ENCODE measurements around the gene LOXL3. TPM values are rescaled to one million over a fixed set of nuclear protein-coding genes. Genes with fewer than 3 reads are reported as not detected.

LOXL3 gene
- total RNA-seq, 4 donors from 2014 or later = 7.2 to 13.2 (median 8.6) TPM

DNA sequence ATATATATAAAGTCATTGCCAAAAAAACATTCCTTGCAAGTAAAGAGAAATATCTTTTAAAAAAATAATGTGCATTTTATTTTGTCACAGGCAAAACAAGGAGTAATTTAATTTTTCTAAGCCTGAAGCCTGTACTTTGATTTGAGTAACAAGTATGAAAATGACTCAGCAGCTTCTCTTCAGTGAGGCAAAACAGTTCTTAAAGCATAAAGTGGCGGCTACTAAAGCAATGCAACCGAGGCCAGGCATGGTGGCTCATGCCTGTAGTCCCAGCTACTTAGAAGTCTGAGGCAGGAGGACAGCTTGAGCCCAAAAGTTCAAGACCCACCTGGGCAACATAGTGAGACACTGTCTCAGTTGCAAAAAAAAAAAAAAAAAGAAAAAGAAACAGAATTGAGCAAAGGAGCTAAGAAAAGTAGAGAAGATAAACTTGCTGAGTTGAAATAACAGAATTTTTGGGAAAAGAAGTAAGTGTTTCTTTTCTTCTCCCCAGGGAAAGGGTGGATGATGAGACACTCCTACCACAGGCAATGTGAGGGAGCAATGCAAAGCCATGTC, 30.4 kb upstream of the LOXL3 start:
- TF ChIP-seq, protein P1, sequence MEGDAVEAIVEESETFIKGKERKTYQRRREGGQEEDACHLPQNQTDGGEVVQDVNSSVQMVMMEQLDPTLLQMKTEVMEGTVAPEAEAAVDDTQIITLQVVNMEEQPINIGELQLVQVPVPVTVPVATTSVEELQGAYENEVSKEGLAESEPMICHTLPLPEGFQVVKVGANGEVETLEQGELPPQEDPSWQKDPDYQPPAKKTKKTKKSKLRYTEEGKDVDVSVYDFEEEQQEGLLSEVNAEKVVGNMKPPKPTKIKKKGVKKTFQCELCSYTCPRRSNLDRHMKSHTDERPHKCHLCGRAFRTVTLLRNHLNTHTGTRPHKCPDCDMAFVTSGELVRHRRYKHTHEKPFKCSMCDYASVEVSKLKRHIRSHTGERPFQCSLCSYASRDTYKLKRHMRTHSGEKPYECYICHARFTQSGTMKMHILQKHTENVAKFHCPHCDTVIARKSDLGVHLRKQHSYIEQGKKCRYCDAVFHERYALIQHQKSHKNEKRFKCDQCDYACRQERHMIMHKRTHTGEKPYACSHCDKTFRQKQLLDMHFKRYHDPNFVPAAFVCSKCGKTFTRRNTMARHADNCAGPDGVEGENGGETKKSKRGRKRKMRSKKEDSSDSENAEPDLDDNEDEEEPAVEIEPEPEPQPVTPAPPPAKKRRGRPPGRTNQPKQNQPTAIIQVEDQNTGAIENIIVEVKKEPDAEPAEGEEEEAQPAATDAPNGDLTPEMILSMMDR (IDR thresholded peaks at IDR 0.05) = no peak
- TF ChIP-seq POLR2AphosphoS5 (IDR thresholded peaks at IDR 0.05) (no peak), POLR2A (IDR thresholded peaks at IDR 0.05) (no peak), EP300 (IDR thresholded peaks at IDR 0.05) (no peak)
- Histone ChIP-seq H3K4me1 (no peaks in the 10 kb centered on the region), H3K9me3 (no peaks in the 10 kb centered on the region), H3K4me3 (no peak overlapping the region), H3K27me3 (peaks cover 22% of the 10 kb centered on the region), H3K27ac (no peak overlapping the region), H3K36me3 (no peaks in the 10 kb centered on the region)
- 59 to 73% methylated on average over 2 of the region's 2 CpGs for WGBS, 2 donors (ENCODE audit: low coverage in 1 of 2)
- no peak for ATAC-seq

GRCh38 chr2:74583504-74583903, 29.8 kb upstream of the LOXL3 start:
- ATAC-seq = no peak
- H3K4me1 ChIP-seq = no peaks in the 10 kb centered on the region

DNA sequence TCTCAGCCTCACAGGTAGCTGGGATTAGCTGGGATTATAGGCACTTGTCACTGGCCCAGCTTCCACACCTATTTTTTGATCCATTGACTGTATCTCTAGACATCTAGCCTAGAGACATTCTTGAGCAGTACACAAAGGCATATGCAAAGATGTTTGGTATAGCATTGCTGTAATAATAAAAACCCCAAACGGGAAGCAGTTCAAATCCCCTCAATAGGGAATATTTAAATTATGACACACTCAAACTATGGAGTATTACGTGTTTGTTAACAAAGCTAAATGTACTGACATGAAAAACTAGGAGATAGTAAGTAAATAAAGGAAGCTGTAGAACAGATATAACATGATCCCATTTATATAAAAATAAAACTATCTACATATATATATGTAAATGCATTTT, 28.4 kb upstream of the LOXL3 start:
- no peaks in the 10 kb centered on the region for H3K4me1 ChIP-seq
- H3K27ac ChIP-seq = no peak overlapping the region
- TF ChIP-seq POLR2A (IDR thresholded peaks at IDR 0.05) (no peak), EP300 (IDR thresholded peaks at IDR 0.05) (no peak), POLR2AphosphoS5 (IDR thresholded peaks at IDR 0.05) (no peak)
- TF ChIP-seq, protein P1 (IDR thresholded peaks at IDR 0.05) = no peak
- peaks cover 12% of the 10 kb centered on the region for H3K27me3 ChIP-seq
- WGBS, 2 donors (ENCODE audit: low coverage in 1 of 2) = 59 to 75% methylated on average over 1 to 2 of the region's 2 CpGs
- ATAC-seq = no peak
- no peaks in the 10 kb centered on the region for H3K36me3 ChIP-seq
- no peaks in the 10 kb centered on the region for H3K9me3 ChIP-seq
- no peak overlapping the region for H3K4me3 ChIP-seq

More at GRCh38 chr2:74583504-74583903, 29.8 kb upstream of the LOXL3 start:
- Histone ChIP-seq H3K4me3 (no peak overlapping the region), H3K9me3 (no peaks in the 10 kb centered on the region), H3K27ac (no peak overlapping the region), H3K27me3 (peaks cover 16% of the 10 kb centered on the region), H3K36me3 (no peaks in the 10 kb centered on the region)
- TF ChIP-seq POLR2AphosphoS5 (IDR thresholded peaks at IDR 0.05) = no peak

DNA sequence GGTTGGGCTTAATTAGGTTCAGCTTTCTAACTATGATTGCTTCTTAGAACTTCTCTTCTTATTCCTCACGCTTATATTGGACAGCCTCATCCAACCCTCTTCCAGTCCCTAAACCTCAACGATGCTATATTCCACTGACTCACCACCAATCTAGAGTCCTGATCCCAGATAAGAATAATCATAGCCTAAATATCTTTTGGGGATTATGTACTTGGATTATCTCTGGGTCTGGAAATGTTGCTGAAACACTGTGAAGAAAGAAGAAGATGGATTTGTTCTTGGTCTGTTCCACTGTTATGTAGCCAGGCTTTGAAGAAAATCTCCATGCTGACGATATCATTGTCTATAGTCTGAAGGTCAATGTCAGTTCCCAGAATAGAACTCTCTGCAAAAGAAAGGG, 27.7 kb upstream of the LOXL3 start:
- H3K4me3 ChIP-seq = no peak overlapping the region
- H3K36me3 ChIP-seq = no peaks in the 10 kb centered on the region
- WGBS, 2 donors (ENCODE audit: low coverage in 1 of 2) = 72 to 82% methylated on average over 3 of the region's 3 CpGs
- TF ChIP-seq, protein P1 (IDR thresholded peaks at IDR 0.05) = no peak
- TF ChIP-seq EP300 (IDR thresholded peaks at IDR 0.05) (no peak), POLR2A (IDR thresholded peaks at IDR 0.05) (no peak), POLR2AphosphoS5 (IDR thresholded peaks at IDR 0.05) (no peak)
- no peaks in the 10 kb centered on the region for H3K4me1 ChIP-seq
- no peak overlapping the region for H3K27ac ChIP-seq
- no peaks in the 10 kb centered on the region for H3K9me3 ChIP-seq
- no peak for ATAC-seq
- peaks cover 12% of the 10 kb centered on the region for H3K27me3 ChIP-seq

DNA sequence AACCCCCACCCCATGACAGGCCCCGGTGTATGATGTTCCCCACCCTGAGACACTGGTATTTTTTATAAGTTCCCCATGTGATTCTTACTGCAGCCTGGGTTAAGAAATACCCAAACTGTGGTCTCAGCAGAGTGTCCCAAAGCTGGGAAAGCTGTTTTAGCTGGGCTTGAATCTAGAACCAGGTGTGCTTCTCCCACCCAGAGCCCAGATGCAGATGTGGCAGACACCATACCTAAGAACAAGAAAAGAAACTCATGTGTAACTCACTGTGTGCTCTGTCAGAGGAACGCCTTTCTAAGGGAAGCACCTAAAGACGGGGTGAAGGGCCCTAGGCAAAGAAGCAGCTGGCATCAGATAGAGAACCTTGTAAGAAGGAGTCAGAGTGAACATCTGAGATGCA, 24.7 kb upstream of the LOXL3 start:
- Histone ChIP-seq H3K27me3 (peaks cover 18% of the 10 kb centered on the region), H3K36me3 (no peaks in the 10 kb centered on the region), H3K4me3 (no peak overlapping the region), H3K4me1 (no peaks in the 10 kb centered on the region), H3K9me3 (no peaks in the 10 kb centered on the region), H3K27ac (no peak overlapping the region)
- TF ChIP-seq POLR2AphosphoS5 (IDR thresholded peaks at IDR 0.05) (no peak), POLR2A (IDR thresholded peaks at IDR 0.05) (no peak), EP300 (IDR thresholded peaks at IDR 0.05) (no peak)
- ATAC-seq = no peak
- 63 to 94% methylated on average over 2 of the region's 3 CpGs for WGBS, 2 donors (ENCODE audit: low coverage in 1 of 2)

DNA sequence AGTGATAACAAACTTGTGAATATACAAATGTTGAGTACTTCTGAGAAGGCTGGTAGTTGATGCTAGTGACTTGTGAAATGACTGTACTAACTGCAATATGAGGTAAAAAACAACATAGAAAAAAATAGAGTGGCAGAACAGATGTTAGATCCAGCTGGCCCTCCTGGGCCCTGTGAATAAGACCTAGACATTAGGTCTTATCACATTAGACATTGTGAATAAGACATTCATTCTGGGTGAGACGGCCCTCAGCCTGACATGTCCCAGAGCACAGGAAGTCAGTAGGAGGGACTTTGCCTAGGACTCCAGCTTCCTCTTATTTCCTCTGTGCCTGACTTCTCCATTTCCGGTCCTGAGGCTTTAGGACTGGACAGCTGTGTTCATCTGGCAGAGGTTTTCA, 23.7 kb upstream of the LOXL3 start:
- H3K9me3 ChIP-seq = no peaks in the 10 kb centered on the region
- no peak overlapping the region for H3K27ac ChIP-seq
- H3K36me3 ChIP-seq = no peaks in the 10 kb centered on the region
- H3K27me3 ChIP-seq = peaks cover 22% of the 10 kb centered on the region
- TF ChIP-seq POLR2AphosphoS5 (IDR thresholded peaks at IDR 0.05) (no peak), EP300 (IDR thresholded peaks at IDR 0.05) (no peak), POLR2A (IDR thresholded peaks at IDR 0.05) (no peak)
- TF ChIP-seq, protein P1 (IDR thresholded peaks at IDR 0.05) = no peak
- 20 to 29% methylated on average over 2 of the region's 2 CpGs for WGBS, 2 donors (ENCODE audit: low coverage in 1 of 2)
- no peak overlapping the region for H3K4me3 ChIP-seq
- peak; percentile 58 for ATAC-seq
- no peaks in the 10 kb centered on the region for H3K4me1 ChIP-seq
